MM.1S (cell line): Measurements from ENCODE around the gene SHCBP1.
"Not testable (repeated sequence)": the region's sequence is repeated elsewhere in the genome, so short reads cannot be mapped to it uniquely, and the experiment has no call there.

Experiments
- DNase-seq: peaks from one replicate; pipeline ENCODE4 v3.0.0-alpha.2; 2015
- H2AFZ ChIP-seq: fragments of 300-600 bp; sonication (generic); 2 replicates; pipeline ENCODE4 v1.6.0; 2016; ENCODE audit warnings: antibody characterized with exemption, low read length
- H3F3A ChIP-seq: fragments of 300-600 bp; sonication (generic); 2 replicates; pipeline ENCODE4 v1.6.1; 2016; ENCODE audit warnings: mild to moderate bottlenecking, antibody characterized with exemption, low read length, moderate library complexity, mixed read lengths; ENCODE audit not compliant: insufficient read depth
- H3K27ac ChIP-seq: fragments of 300-600 bp; sonication (generic); 2 replicates; pipeline ENCODE4 v1.5.1; 2016; ENCODE audit warnings: mild to moderate bottlenecking, low read length
- H3K27me3 ChIP-seq: fragments of 300-600 bp; sonication (generic); replicated peaks from 2 replicates; pipeline ENCODE4 v1.6.0; 2016; ENCODE audit warnings: low read length; ENCODE audit not compliant: insufficient read depth
- H3K36me3 ChIP-seq: fragments of 300-600 bp; sonication (generic); replicated peaks from 2 replicates; pipeline ENCODE4 v1.6.1; 2016; ENCODE audit warnings: mild to moderate bottlenecking, low read length, mixed read lengths; ENCODE audit not compliant: insufficient read depth
- H3K4me1 ChIP-seq: fragments of 300-600 bp; sonication (generic); 2 replicates; pipeline ENCODE4 v1.6.1; 2016; ENCODE audit warnings: low read length, mixed read lengths
- H3K4me2 ChIP-seq: fragments of 300-600 bp; sonication (generic); 2 replicates; pipeline ENCODE4 v1.6.0; 2016; ENCODE audit warnings: low read depth, low read length
- H3K4me3 ChIP-seq: fragments of 300-600 bp; sonication (generic); 2 replicates; pipeline ENCODE4 v1.5.1; 2016; ENCODE audit warnings: low read length, mixed read lengths
- H3K79me2 ChIP-seq: fragments of 300-600 bp; sonication (generic); 2 replicates; pipeline ENCODE4 v1.6.1; 2016; ENCODE audit warnings: mixed run types, low read length, mixed read lengths
- H3K9ac ChIP-seq: fragments of 300-600 bp; sonication (generic); 2 replicates; pipeline ENCODE4 v1.6.1; 2016; ENCODE audit warnings: low read length, mixed read lengths
- H3K9me2 ChIP-seq: fragments of 300-600 bp; sonication (generic); replicated peaks from 2 replicates; pipeline ENCODE4 v1.6.1; 2016; ENCODE audit warnings: mild to moderate bottlenecking, low read length, mixed read lengths; ENCODE audit not compliant: insufficient read depth
- H3K9me3 ChIP-seq: fragments of 300-600 bp; sonication (generic); replicated peaks from 2 replicates; pipeline ENCODE4 v1.6.1; 2016; ENCODE audit warnings: mild to moderate bottlenecking, low read length, mixed read lengths; ENCODE audit not compliant: insufficient read depth
- H4K20me1 ChIP-seq: fragments of 300-600 bp; sonication (generic); 2 replicates; pipeline ENCODE4 v1.6.1; 2016; ENCODE audit warnings: mild to moderate bottlenecking, low read length, moderate library complexity, mixed read lengths; ENCODE audit not compliant: insufficient read depth
- CTCF ChIP-seq: fragments of 300-600 bp; sonication (generic); IDR thresholded peaks from 2 replicates; pipeline ENCODE4 v1.5.1; 2016; ENCODE audit warnings: antibody characterized with exemption, low read length, mixed read lengths
- EZH2 ChIP-seq: fragments of 300-600 bp; sonication (generic); optimal IDR thresholded peaks from 2 replicates; pipeline ENCODE3; 2017; ENCODE audit warnings: low read depth, mild to moderate bottlenecking, antibody characterized with exemption, low read length, mixed read lengths
- EZH2phosphoT487 ChIP-seq: fragments of 300-600 bp; sonication (generic); IDR thresholded peaks from 2 replicates; pipeline ENCODE4 v1.6.1; 2018; ENCODE audit warnings: antibody characterized with exemption, low read length

SHCBP1 gene

DNA sequence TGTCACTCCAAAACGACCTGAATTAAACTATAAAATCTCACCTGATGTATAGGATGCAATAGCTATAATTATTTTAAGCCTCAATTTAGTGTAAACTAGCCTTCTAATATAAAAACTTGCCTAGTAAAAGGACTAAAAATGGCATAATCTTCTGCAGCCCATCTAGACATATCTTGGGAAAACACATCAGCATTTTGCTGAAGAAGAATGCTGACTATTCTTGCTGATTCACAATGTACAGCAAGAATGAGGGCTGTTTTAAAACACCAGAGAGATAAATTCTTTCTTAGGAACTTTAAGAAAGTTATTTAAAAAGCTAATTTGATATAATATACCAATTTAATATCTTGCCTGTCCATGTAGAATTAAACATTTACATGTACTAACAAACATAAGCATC is 63.2 kb downstream of the SHCBP1 start:
- Histone ChIP-seq H3K27me3 (no peaks in the 10 kb centered on the region), H3K9ac (no peak overlapping the region), H2AFZ (no peak overlapping the region), H4K20me1 (no peaks in the 10 kb centered on the region), H3K4me3 (no peak overlapping the region), H3K79me2 (no peaks in the 10 kb centered on the region), H3K36me3 (no peaks in the 10 kb centered on the region), H3K4me2 (no peak overlapping the region), H3K4me1 (no peaks in the 10 kb centered on the region), H3F3A (no peaks in the 10 kb centered on the region), H3K9me3 (no peaks in the 10 kb centered on the region), H3K27ac (no peak overlapping the region), H3K9me2 (no peaks in the 10 kb centered on the region)
- TF ChIP-seq CTCF (no peak), EZH2phosphoT487 (no peak), EZH2 (no peak)
- DNase-seq: no peak

GRCh38 chr16:46555951-46556350 is 65.2 kb downstream of the SHCBP1 start:
- TF ChIP-seq EZH2 (no peak), EZH2phosphoT487 (no peak), CTCF (no peak)
- Histone ChIP-seq H3K9ac (no peak overlapping the region), H3K4me1 (no peaks in the 10 kb centered on the region), H4K20me1 (no peaks in the 10 kb centered on the region), H3K36me3 (no peaks in the 10 kb centered on the region), H3K9me3 (no peaks in the 10 kb centered on the region), H3K27ac (no peak overlapping the region), H2AFZ (no peak overlapping the region), H3F3A (no peaks in the 10 kb centered on the region), H3K4me3 (no peak overlapping the region), H3K79me2 (no peaks in the 10 kb centered on the region), H3K4me2 (no peak overlapping the region), H3K27me3 (no peaks in the 10 kb centered on the region), H3K9me2 (no peaks in the 10 kb centered on the region)
- DNase-seq: no peak

DNA sequence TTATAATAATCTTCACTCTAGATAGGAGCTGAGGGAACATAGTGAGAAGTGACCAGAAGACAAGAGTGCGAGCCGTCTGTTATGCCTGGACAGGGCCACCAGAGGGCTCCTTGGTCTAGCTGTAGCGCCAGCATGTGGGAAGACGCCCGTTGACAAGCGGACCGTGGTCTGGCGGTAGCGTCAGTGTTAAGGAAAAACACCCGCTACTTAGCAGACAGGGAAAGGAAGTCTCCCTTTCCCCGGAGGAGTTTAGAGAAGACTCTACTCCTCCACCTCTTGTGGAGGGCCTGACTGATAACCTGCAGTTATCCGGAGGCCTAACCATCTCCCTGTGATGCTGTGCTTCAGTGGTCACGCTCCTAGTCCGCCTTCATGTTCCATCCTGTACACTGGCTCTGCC is 66.7 kb downstream of the SHCBP1 start:
- not testable (repeated sequence) for H3K9ac ChIP-seq, H3K9me2 ChIP-seq, H4K20me1 ChIP-seq, H3K4me1 ChIP-seq, H3K27me3 ChIP-seq, H3K27ac ChIP-seq, H3K79me2 ChIP-seq, H3F3A ChIP-seq, H3K4me3 ChIP-seq, H3K36me3 ChIP-seq, H3K9me3 ChIP-seq
- peak; percentile 61 for DNase-seq
- TF ChIP-seq CTCF: peak; percentile 71
- H2AFZ ChIP-seq: peak overlapping the region; percentile 77
- peak overlapping the region; percentile 29 for H3K4me2 ChIP-seq

- Histone ChIP-seq H3K79me2 (no peaks in the 10 kb centered on the region), H3K9ac (no peak overlapping the region), H3F3A (no peaks in the 10 kb centered on the region), H3K27ac (no peak overlapping the region), H4K20me1 (no peaks in the 10 kb centered on the region), H3K4me1 (no peaks in the 10 kb centered on the region), H3K9me2 (no peaks in the 10 kb centered on the region), H3K4me2 (no peak overlapping the region), H3K4me3 (no peak overlapping the region), H2AFZ (no peak overlapping the region), H3K36me3 (no peaks in the 10 kb centered on the region), H3K27me3 (no peaks in the 10 kb centered on the region), H3K9me3 (no peaks in the 10 kb centered on the region)
- no peak for DNase-seq
- no peak for TF ChIP-seq EZH2phosphoT487
- no peak for TF ChIP-seq EZH2
- no peak for TF ChIP-seq CTCF
Observed at GRCh38 chr16:46549477-46549876, 71.7 kb downstream of the SHCBP1 start.
